ENCODE data around the gene RXRB.

The RXRB gene

DNA sequence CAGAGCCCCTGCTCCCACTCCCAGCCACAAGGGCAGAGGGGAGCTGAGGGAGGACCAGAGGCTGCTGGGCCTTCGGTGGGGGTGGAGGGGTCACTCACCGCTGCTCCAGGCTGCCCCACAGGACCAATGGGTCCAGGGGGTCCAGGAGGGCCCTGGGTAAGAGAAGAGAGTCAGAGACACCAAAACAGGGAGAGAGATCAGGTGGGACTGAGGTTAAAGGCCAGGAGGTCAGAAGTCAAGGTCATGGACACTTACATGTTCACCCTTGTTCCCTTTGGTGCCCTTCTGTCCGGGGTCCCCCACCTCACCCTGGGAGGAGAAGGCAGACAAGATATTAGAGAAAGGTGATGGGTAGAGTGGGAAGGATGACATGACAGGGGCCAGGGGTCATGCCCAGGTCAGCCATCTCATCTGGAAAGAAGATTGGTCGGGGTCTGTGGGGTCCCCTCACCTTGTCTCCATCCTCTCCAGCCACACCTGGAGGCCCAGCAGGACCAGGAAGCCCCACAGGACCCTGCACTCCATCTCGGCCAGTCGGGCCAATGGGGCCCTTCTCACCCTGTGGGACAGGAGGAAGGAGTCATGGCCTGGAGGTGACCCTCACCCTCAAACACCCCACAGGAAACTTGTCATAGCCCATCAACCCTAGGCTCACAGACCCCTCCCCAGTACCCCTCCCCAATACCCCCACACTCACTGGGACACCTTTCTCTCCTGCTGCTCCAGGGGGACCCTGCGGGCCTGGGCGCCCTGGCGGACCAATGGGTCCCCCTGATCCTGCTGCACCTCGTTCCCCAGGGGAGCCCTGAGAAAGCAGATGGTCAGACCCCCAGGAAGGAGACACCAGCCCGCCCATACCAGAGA, 29.2 kb downstream of the RXRB start:
- H3K27ac ChIP-seq (ENCODE audit: low read length): no peak overlapping the region
- H3K27me3 ChIP-seq (ENCODE audit: insufficient read depth, low read length): no peaks in the 10 kb centered on the region
- H3K4me3 ChIP-seq (ENCODE audit: low read length): no peak overlapping the region
- H3K9me3 ChIP-seq (ENCODE audit: insufficient read depth, low read depth, low read length): no peaks in the 10 kb centered on the region
- H3K36me3 ChIP-seq (ENCODE audit: insufficient read depth, low read depth, low read length): no peaks in the 10 kb centered on the region
- H3K4me1 ChIP-seq (ENCODE audit: insufficient read depth, low read length): no peaks in the 10 kb centered on the region; the same call in 1 of the 2 replicates
- H3K9ac ChIP-seq (ENCODE audit: low read depth, low read length): no peak overlapping the region

DNA sequence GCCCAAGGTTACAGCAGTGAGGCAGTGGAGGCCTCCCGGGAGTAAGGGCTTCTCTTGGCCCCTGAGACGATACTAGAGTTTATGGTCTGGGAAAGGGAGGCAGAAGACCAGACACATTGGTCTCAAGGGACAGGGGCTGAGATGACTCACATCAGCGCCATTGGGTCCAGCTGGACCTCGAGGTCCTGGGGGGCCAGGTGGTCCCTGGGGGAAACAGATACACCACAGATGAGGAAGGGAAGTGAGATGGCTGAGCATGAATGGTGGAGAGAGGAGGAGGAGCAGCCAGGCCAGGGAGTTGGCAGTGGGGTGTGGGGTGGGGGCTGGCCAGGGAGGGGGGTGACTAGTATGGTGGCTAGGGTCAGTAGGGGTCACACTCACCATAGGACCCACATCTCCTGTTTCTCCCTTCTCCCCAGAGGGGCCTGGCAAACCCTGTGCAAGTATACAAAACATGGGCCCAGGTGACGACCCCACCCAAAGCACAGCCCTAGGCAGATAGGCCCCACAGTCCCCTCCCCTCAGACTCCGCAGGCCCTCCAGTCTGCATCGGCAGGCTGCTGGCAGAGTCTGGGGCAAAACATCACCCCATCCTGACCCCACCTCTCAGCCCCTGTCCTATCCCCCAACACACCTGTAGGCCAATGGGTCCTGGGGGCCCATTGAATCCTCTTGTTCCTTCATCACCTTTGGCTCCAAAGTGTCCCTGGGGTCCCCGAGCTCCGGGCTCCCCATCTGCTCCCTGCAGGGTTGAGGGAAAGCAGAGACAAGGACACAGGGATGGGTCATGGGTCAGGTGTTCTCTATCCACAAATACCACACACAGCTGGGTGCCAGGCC, 30.1 kb downstream of the RXRB start:
- Histone ChIP-seq H3K36me3 (ENCODE audit: insufficient read depth, low read depth, low read length) (no peaks in the 10 kb centered on the region), H3K27ac (ENCODE audit: low read length) (no peak overlapping the region), H3K9ac (ENCODE audit: low read depth, low read length) (no peak overlapping the region), H3K4me3 (ENCODE audit: low read length) (no peak overlapping the region), H3K4me1 (ENCODE audit: insufficient read depth, low read length) (no peaks in the 10 kb centered on the region; the same call in 1 of the 2 replicates), H3K27me3 (ENCODE audit: insufficient read depth, low read length) (no peaks in the 10 kb centered on the region), H3K9me3 (ENCODE audit: insufficient read depth, low read depth, low read length) (no peaks in the 10 kb centered on the region)

DNA sequence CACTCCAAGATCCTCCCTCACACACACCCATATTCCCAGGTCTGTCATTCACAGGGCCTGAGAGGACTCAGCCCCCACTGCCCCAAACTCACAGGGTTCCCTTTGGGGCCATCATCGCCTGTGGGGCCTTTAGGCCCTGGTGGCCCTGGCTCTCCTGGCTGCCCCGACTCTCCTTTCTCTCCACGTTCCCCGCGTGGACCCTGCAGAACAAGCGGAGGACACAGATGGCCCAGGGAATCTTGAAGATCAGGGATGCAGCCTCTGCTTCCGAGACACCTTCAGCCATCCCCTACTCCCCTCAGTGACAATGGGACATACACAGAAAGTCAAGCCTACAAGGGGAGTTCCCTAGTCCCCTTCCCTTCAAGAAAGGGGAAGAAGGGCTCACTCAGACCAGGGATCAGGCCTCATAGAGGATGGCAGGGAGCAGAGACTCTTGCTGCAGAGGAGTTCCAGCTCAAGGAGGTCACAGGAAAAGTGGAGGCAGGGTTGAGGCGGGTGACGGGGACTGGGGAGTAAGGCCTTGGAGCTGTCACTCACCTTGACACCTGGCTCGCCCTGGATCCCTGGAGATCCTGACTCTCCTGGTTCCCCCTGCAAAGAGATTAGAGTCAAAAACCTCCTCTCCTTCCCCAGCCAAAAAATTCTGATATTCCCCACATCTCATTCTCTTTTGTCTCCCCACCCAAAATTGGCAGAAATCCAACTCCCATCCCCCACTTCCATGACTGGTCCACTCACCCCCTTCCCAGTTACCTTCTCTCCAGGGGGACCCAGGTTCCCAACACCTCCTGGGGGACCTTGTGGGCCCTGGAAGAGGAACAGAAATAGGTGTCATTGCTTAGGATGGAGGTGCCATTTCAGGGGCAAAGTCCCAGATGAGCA, 30.9 kb downstream of the RXRB start:
- H3K9me3 ChIP-seq (ENCODE audit: insufficient read depth, low read depth, low read length): no peaks in the 10 kb centered on the region
- no peak overlapping the region for H3K27ac ChIP-seq (ENCODE audit: low read length)
- no peak overlapping the region for H3K4me3 ChIP-seq (ENCODE audit: low read length)
- H3K4me1 ChIP-seq (ENCODE audit: insufficient read depth, low read length): no peaks in the 10 kb centered on the region; the same call in 1 of the 2 replicates
- no peak overlapping the region for H3K9ac ChIP-seq (ENCODE audit: low read depth, low read length)
- no peaks in the 10 kb centered on the region for H3K36me3 ChIP-seq (ENCODE audit: insufficient read depth, low read depth, low read length)
- no peaks in the 10 kb centered on the region for H3K27me3 ChIP-seq (ENCODE audit: insufficient read depth, low read length)

DNA sequence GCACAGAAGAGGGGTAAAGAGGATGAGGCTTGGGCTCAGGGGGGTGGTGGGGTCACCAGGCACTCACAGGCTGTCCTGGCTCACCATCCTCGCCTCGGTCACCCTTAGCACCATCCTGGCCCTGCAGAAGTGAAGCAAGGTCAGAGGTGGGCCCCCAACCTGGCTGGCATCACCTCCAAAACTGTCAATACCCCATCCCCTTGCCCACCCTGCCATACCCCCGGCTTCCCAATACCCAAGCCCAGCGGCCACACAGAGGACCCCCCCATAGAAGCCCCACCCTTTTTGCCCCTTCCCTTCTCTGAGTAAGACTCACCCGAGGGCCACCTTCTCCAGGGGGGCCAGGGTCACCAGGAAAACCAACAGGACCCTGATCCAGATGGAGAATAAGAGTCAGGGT, 31.8 kb downstream of the RXRB start:
- H3K36me3 ChIP-seq (ENCODE audit: insufficient read depth, low read depth, low read length): no peaks in the 10 kb centered on the region

DNA sequence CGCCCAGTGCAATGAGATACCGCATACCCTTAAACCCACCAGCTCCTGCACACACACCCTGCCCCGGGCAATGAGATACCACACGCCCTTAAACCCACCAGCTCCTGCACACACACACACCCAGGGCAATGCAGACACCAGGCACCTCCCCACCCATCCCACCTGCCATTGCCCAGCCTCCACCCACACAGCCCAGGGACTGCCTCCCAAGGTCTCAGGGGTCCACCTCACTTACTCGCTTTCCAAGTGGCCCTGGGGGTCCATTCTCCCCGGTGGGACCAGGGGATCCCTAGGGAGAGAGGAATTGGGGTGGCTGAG, 32.2 kb downstream of the RXRB start:
- H3K4me1 ChIP-seq (ENCODE audit: insufficient read depth, low read length): no peaks in the 10 kb centered on the region; the same call in 1 of the 2 replicates
- H3K36me3 ChIP-seq (ENCODE audit: insufficient read depth, low read depth, low read length): no peaks in the 10 kb centered on the region
- no peaks in the 10 kb centered on the region for H3K9me3 ChIP-seq (ENCODE audit: insufficient read depth, low read depth, low read length)
- no peak overlapping the region for H3K9ac ChIP-seq (ENCODE audit: low read depth, low read length)
- H3K27me3 ChIP-seq (ENCODE audit: insufficient read depth, low read length): no peaks in the 10 kb centered on the region
- H3K4me3 ChIP-seq (ENCODE audit: low read length): no peak overlapping the region
- no peak overlapping the region for H3K27ac ChIP-seq (ENCODE audit: low read length)

More for the DNA sequence above, 31.8 kb downstream of the RXRB start:
- Histone ChIP-seq H3K27ac (ENCODE audit: low read length) (no peak overlapping the region), H3K4me1 (ENCODE audit: insufficient read depth, low read length) (no peaks in the 10 kb centered on the region; the same call in 1 of the 2 replicates), H3K27me3 (ENCODE audit: insufficient read depth, low read length) (no peaks in the 10 kb centered on the region), H3K9ac (ENCODE audit: low read depth, low read length) (no peak overlapping the region), H3K4me3 (ENCODE audit: low read length) (no peak overlapping the region), H3K9me3 (ENCODE audit: insufficient read depth, low read depth, low read length) (no peaks in the 10 kb centered on the region)

DNA sequence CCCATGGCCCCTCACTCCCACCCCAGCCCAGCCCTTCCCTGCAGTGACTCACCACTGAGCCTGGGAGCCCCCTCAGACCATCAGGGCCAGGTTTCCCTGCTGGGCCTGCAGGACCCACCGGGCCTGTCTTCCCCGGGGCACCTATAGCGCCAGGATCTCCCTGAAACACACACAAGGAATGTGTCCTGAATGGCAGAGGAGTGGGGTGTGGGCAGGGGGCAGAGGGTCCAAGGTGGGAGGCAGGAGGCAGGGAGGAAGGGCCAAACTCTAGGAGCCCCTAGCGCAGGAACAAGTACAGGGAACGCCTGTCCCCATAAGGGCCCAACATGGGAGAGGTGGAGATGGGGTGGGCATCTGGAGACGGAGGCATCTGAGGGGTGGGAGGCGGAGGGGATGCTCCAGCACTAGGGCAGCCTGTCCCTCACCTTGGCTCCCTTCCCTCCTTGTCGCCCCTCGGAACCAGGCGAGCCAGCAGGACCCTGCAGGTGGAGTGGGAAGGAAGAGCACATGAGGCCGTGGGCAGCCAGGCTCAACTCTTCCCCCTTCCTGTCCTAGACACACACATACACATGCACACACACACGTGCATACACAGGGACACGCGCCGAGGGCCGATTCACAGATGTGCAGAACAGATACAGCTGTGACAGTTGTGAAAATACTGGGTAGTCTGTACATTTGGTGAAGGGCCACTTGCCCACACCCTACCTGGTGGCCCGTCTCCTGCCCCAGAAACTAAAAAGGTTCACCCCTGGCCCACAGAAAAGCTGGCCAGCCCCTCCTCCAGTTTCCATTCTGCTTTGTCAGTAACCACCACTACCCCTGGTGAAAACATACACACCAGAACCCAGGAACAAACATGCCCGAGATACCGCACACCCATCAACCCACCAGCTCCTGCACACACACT, 32.8 kb downstream of the RXRB start:
- H3K9me3 ChIP-seq (ENCODE audit: insufficient read depth, low read depth, low read length): no peaks in the 10 kb centered on the region
- no peaks in the 10 kb centered on the region; the same call in 1 of the 2 replicates for H3K4me1 ChIP-seq (ENCODE audit: insufficient read depth, low read length)
- no peak overlapping the region for H3K27ac ChIP-seq (ENCODE audit: low read length)
- H3K9ac ChIP-seq (ENCODE audit: low read depth, low read length): no peak overlapping the region
- no peaks in the 10 kb centered on the region for H3K36me3 ChIP-seq (ENCODE audit: insufficient read depth, low read depth, low read length)
- H3K4me3 ChIP-seq (ENCODE audit: low read length): no peak overlapping the region
- H3K27me3 ChIP-seq (ENCODE audit: insufficient read depth, low read length): peaks cover 2% of the 10 kb centered on the region

DNA sequence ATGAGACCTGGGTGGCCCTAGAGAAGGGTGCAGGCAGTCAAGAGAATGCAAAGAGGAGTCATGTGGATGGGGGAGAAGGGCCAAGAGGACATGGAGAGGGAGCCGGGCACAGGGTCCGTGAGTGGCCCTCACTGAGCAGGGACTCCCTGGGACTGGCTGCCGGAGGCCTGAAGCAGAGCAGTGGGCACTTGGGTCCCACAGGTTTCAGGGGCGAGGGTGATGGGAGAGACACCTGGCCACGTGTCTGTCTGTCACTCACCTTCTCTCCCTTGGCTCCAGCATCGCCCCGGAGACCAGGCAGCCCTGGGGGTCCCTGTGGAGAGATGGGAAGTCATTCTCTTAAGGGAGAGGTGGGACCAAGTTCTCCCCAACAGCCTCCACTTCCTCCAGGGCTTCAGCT, 33.7 kb downstream of the RXRB start:
- H3K9ac ChIP-seq (ENCODE audit: low read depth, low read length): no peak overlapping the region
- no peaks in the 10 kb centered on the region for H3K36me3 ChIP-seq (ENCODE audit: insufficient read depth, low read depth, low read length)
- H3K27ac ChIP-seq (ENCODE audit: low read length): no peak overlapping the region
- no peaks in the 10 kb centered on the region for H3K4me1 ChIP-seq (ENCODE audit: insufficient read depth, low read length)
- no peak overlapping the region for H3K4me3 ChIP-seq (ENCODE audit: low read length)
- peaks cover 10% of the 10 kb centered on the region for H3K27me3 ChIP-seq (ENCODE audit: insufficient read depth, low read length)
- H3K9me3 ChIP-seq (ENCODE audit: insufficient read depth, low read depth, low read length): no peaks in the 10 kb centered on the region

DNA sequence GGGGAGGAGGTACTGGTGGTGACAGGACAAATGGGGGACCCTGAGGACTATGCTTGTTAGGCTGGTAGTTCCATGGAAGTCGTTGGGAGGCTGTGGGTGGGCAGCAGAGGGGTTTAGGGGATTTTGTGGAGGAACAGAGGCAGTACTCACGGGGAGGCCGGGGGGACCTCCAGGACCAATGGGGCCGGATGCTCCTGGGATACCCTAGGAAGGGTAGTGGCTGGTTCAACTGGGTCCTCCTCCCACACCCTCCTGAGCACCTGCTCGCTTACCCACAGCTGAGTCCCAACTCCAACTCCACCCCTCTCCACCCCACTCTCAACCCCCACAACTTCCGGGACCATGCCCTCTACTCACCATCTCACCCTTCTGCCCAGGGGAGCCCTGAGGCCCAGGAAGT, 34.1 kb downstream of the RXRB start:
- H3K9me3 ChIP-seq (ENCODE audit: insufficient read depth, low read depth, low read length): no peaks in the 10 kb centered on the region

DNA sequence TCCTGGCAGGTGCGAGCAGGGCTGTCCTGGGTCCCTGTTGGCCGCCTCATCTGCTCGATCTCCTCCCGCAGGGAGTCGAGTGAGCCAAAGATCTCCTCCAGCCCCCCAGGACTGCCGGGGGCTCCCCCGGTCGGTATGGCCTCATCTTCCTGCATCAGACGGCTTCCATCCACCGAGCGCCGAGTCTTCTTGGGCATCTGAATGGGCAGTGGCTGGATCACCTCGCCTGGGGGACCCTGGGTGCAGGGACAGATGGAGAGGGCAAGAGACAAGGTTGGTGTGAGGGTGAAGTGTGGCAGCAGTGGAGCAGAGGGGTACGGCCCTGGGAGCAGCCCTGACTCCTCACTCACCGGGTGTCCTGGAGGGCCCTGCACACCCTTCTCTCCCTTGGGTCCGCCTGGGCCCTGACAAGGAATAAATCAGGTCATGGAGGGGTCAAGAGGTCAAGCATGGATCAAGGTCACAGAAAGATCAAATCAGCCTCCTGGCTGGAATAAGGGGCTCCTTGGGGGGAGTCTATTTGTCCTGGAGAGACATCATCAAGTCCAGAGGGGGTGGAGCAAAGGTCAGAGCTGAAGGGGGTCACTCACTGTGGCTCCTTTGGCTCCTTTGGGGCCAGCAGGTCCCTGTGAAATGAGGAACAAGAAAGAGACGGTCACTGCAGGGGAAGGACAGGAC, 34.7 kb downstream of the RXRB start:
- H3K9me3 ChIP-seq (ENCODE audit: insufficient read depth, low read depth, low read length): no peaks in the 10 kb centered on the region
- H3K36me3 ChIP-seq (ENCODE audit: insufficient read depth, low read depth, low read length): no peaks in the 10 kb centered on the region
- H3K4me1 ChIP-seq (ENCODE audit: insufficient read depth, low read length): no peaks in the 10 kb centered on the region
- H3K4me3 ChIP-seq (ENCODE audit: low read length): no peak overlapping the region
- peaks cover 19% of the 10 kb centered on the region for H3K27me3 ChIP-seq (ENCODE audit: insufficient read depth, low read length)
- no peak overlapping the region for H3K27ac ChIP-seq (ENCODE audit: low read length)
- H3K9ac ChIP-seq (ENCODE audit: low read depth, low read length): no peak overlapping the region

More for the DNA sequence above, 34.1 kb downstream of the RXRB start:
- peaks cover 13% of the 10 kb centered on the region for H3K27me3 ChIP-seq (ENCODE audit: insufficient read depth, low read length)
- no peak overlapping the region for H3K27ac ChIP-seq (ENCODE audit: low read length)
- no peak overlapping the region for H3K4me3 ChIP-seq (ENCODE audit: low read length)
- H3K9ac ChIP-seq (ENCODE audit: low read depth, low read length): no peak overlapping the region
- H3K36me3 ChIP-seq (ENCODE audit: insufficient read depth, low read depth, low read length): no peaks in the 10 kb centered on the region
- H3K4me1 ChIP-seq (ENCODE audit: insufficient read depth, low read length): no peaks in the 10 kb centered on the region

DNA sequence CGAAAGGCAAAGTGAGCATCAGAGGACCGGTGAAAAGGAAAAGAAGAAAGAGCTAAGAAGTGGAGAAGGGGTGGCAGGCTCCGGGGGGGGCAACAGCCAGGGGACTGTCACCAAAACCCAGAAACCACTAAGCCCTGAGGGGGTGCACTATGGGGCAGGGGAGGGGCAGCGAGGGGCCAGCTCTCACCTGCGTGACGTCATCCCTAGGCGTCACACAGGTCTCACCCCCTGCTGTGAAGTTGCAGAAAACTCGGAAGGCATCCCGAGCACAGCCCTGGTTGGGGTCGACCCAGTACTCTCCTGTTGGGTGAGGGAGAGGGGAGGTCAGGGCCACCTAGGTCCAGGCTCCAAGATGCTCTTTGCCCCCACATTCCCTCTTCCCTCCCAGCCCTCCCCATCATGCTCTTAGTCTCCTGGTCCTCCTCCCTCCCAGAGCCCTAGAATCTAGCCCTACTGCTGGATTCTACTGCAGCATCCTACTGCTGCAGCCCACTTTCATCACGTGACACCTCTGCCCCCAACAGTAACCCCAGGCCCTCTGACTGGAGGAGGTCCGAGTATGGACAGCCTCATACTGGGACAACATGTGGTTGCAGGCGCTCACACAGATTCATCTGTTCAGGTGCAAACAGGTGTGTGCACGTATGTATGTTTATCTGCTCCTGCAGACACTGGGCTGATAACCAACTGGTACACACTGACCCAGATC, 35.6 kb downstream of the RXRB start:
- no peaks in the 10 kb centered on the region for H3K36me3 ChIP-seq (ENCODE audit: insufficient read depth, low read depth, low read length)
- H3K4me1 ChIP-seq (ENCODE audit: insufficient read depth, low read length): no peaks in the 10 kb centered on the region
- peaks cover 19% of the 10 kb centered on the region for H3K27me3 ChIP-seq (ENCODE audit: insufficient read depth, low read length)
- no peak overlapping the region for H3K27ac ChIP-seq (ENCODE audit: low read length)
- no peak overlapping the region for H3K4me3 ChIP-seq (ENCODE audit: low read length)
- H3K9ac ChIP-seq (ENCODE audit: low read depth, low read length): no peak overlapping the region
- H3K9me3 ChIP-seq (ENCODE audit: insufficient read depth, low read depth, low read length): no peaks in the 10 kb centered on the region

All from iPS-20b (cell line).